Stimulated activated naive CD8-positive, alpha-beta T cell treated with anti-CD3 and anti-CD28 coated beads, Interleukin-15, amount 100 ng/mL, for 72 hours (primary cell): ENCODE results near the gene OR13J1.

Experiments used
- ATAC-seq: fragments of 150-1000 bp; cut with Tn5 transposase; 2 replicates; pipeline ENCODE4 v1.10.0; 2021; ENCODE audit warnings: mild to moderate bottlenecking, moderate library complexity
- DNase-seq, 2 donors: peaks; one replicate each; pipeline ENCODE4 v3.0.0; 2021 to 2022
- H3K27ac Mint-ChIP-seq, 2 donors: one replicate each; pipeline ENCODE4 v1.8.0; 2022; ENCODE audit warnings: mild to moderate bottlenecking in 2 of 2, mixed read lengths in 2 of 2, moderate library complexity in 2 of 2
- H3K27me3 Mint-ChIP-seq: one replicate; pipeline ENCODE4 v1.8.0; 2022; ENCODE audit warnings: mixed read lengths
- H3K4me1 Mint-ChIP-seq: one replicate; pipeline ENCODE4 v1.8.0; 2022; ENCODE audit warnings: mild to moderate bottlenecking, mixed read lengths
- H3K4me3 Mint-ChIP-seq, 2 donors: one replicate each; pipeline ENCODE4 v1.8.0; 2022; ENCODE audit warnings: mild to moderate bottlenecking in 2 of 2, mixed read lengths in 2 of 2, moderate library complexity in 1 of 2
- H3K9me3 Mint-ChIP-seq, 2 donors: one replicate each; pipeline ENCODE4 v1.8.0; 2022; ENCODE audit warnings: mixed read lengths in 2 of 2

OR13J1 gene

GRCh38 chr9:35835216-35835632, 35.0 kb downstream of the OR13J1 start:
- Mint-ChIP-seq H3K9me3 (no peaks in the 10 kb centered on the region), H3K4me1 (peaks cover 9% of the 10 kb centered on the region), H3K27ac (no peak overlapping the region), H3K4me3 (no peak overlapping the region), H3K27me3 (no peaks in the 10 kb centered on the region)
- no peak for DNase-seq
- no peak for ATAC-seq

GRCh38 chr9:35834260-35835215, 35.7 kb downstream of the OR13J1 start:
- no peak for DNase-seq
- Mint-ChIP-seq H3K27ac (no peak overlapping the region), H3K4me3 (no peak overlapping the region), H3K4me1 (peaks cover 16% of the 10 kb centered on the region), H3K9me3 (no peaks in the 10 kb centered on the region), H3K27me3 (no peaks in the 10 kb centered on the region)
- ATAC-seq: no peak

- Mint-ChIP-seq H3K4me3 (no peak overlapping the region), H3K9me3 (no peaks in the 10 kb centered on the region), H3K4me1 (peaks cover 27% of the 10 kb centered on the region), H3K27ac (no peak overlapping the region), H3K27me3 (no peaks in the 10 kb centered on the region)
- no peak for ATAC-seq
- no peak for DNase-seq
These were observed 37.4 kb downstream of the OR13J1 start for GRCh38 chr9:35832814-35833213.

- H3K4me1 Mint-ChIP-seq: peaks cover 36% of the 10 kb centered on the region
- H3K9me3 Mint-ChIP-seq: no peaks in the 10 kb centered on the region
- H3K27ac Mint-ChIP-seq: no peak overlapping the region
- DNase-seq (no peak), ATAC-seq (no peak)
- H3K4me3 Mint-ChIP-seq: no peak overlapping the region
- peaks cover 12% of the 10 kb centered on the region for H3K27me3 Mint-ChIP-seq
These were observed 39.2 kb downstream of the OR13J1 start for GRCh38 chr9:35831040-35831439.

GRCh38 chr9:35829764-35830096, 40.5 kb downstream of the OR13J1 start:
- H3K27me3 Mint-ChIP-seq: peaks cover 12% of the 10 kb centered on the region
- DNase-seq (no peak), ATAC-seq (peak; percentile 11)
- peak overlapping the region; percentile 85 to 90 for H3K4me3 Mint-ChIP-seq
- peak overlapping the region; percentile 85 to 89 for H3K27ac Mint-ChIP-seq
- peaks cover 43% of the 10 kb centered on the region for H3K4me1 Mint-ChIP-seq
- no peaks in the 10 kb centered on the region for H3K9me3 Mint-ChIP-seq

GRCh38 chr9:35829084-35829763, 41.0 kb downstream of the OR13J1 start, which contains the start of gene TMEM8B:
Gene TMEM8B (plus strand): TSS chr9:35829228. CDS start chr9:35829448, 220 bp downstream.
- H3K4me1 Mint-ChIP-seq: peaks cover 43% of the 10 kb centered on the region
- H3K4me3 Mint-ChIP-seq: peak within 1 kb of the TSS; percentile 92 to 94
- H3K27ac Mint-ChIP-seq: peak within 1 kb of the TSS; percentile 89 to 95
- H3K27me3 Mint-ChIP-seq: peaks cover 12% of the 10 kb centered on the region
- ATAC-seq: peak; percentile 91
- no peaks in the 10 kb centered on the region for H3K9me3 Mint-ChIP-seq
- DNase-seq: peak; percentile 83 to 85

- ATAC-seq (peak; percentile 27), DNase-seq (no peak)
- Mint-ChIP-seq H3K27me3 (peaks cover 12% of the 10 kb centered on the region), H3K4me1 (peaks cover 43% of the 10 kb centered on the region), H3K4me3 (peak within 1 kb of the TSS; percentile 92 to 94), H3K9me3 (no peaks in the 10 kb centered on the region), H3K27ac (peak within 1 kb of the TSS; percentile 89 to 95)
These were observed 41.5 kb downstream of the OR13J1 start, which contains the start of gene FAM221B for GRCh38 chr9:35828716-35829083. Gene FAM221B (minus strand): TSS chr9:35828732. CDS start chr9:35826161, 2,571 bp downstream.

GRCh38 chr9:35827486-35827885, 42.7 kb downstream of the OR13J1 start:
- no peak overlapping the region for H3K27ac Mint-ChIP-seq
- H3K27me3 Mint-ChIP-seq: peaks cover 12% of the 10 kb centered on the region
- DNase-seq (no peak), ATAC-seq (no peak)
- H3K4me1 Mint-ChIP-seq: peaks cover 43% of the 10 kb centered on the region
- no peaks in the 10 kb centered on the region for H3K9me3 Mint-ChIP-seq
- H3K4me3 Mint-ChIP-seq: peak overlapping the region in 1 of 2 donors; percentile 52

GRCh38 chr9:35826071-35826701, 44.0 kb downstream of the OR13J1 start:
- Mint-ChIP-seq H3K4me3 (peak overlapping the region; percentile 5 to 36), H3K27me3 (peaks cover 12% of the 10 kb centered on the region), H3K27ac (peak overlapping the region in 1 of 2 donors; percentile 49), H3K9me3 (no peaks in the 10 kb centered on the region), H3K4me1 (peaks cover 43% of the 10 kb centered on the region)
- ATAC-seq: peak; percentile 63
- DNase-seq: peak; percentile 36 to 43

- no peak for ATAC-seq
- H3K27me3 Mint-ChIP-seq: peaks cover 12% of the 10 kb centered on the region
- H3K4me1 Mint-ChIP-seq: peaks cover 16% of the 10 kb centered on the region
- H3K27ac Mint-ChIP-seq: no peak overlapping the region
- DNase-seq: no peak
- H3K9me3 Mint-ChIP-seq: no peaks in the 10 kb centered on the region
- no peak overlapping the region for H3K4me3 Mint-ChIP-seq
These were observed 47.3 kb downstream of the OR13J1 start for GRCh38 chr9:35822926-35823325.

GRCh38 chr9:35820076-35820475, 50.1 kb downstream of the OR13J1 start:
- Mint-ChIP-seq H3K27ac (no peak overlapping the region), H3K27me3 (no peaks in the 10 kb centered on the region), H3K9me3 (no peaks in the 10 kb centered on the region), H3K4me3 (no peak overlapping the region), H3K4me1 (peaks cover 5% of the 10 kb centered on the region)
- ATAC-seq (no peak), DNase-seq (no peak)
